GM23338 (cell line): ENCODE measurements around the gene ZFR2.

Source experiments
- CREB1 ChIP-seq: fragments of 250-450 bp; sonication (Bioruptor Pico); IDR thresholded peaks from 2 replicates; pipeline ENCODE4 v1.5.0; 2020; ENCODE audit warnings: low read depth, mild to moderate bottlenecking, moderate library complexity
- EZH2 ChIP-seq: fragments of 200-600 bp; sonication (generic); IDR thresholded peaks from one replicate; pipeline ENCODE4 v1.8.0; 2017; ENCODE audit warnings: antibody characterized with exemption, mild to moderate bottlenecking, low read depth; ENCODE audit not compliant: unreplicated experiment
- EZH2phosphoT487 ChIP-seq: fragments of 200-600 bp; sonication (generic); IDR thresholded peaks from one replicate; pipeline ENCODE4 v1.8.1; 2018; ENCODE audit warnings: antibody characterized with exemption; ENCODE audit not compliant: unreplicated experiment
- JUNB ChIP-seq: IDR thresholded peaks from one replicate; pipeline ENCODE4 v1.6.1; 2016; ENCODE audit warnings: antibody characterized with exemption; ENCODE audit not compliant: unreplicated experiment
- NANOG ChIP-seq: IDR thresholded peaks from 2 replicates; pipeline ENCODE4 v1.6.1; 2016; ENCODE audit warnings: antibody characterized with exemption, borderline replicate concordance
- POLR2AphosphoS5 ChIP-seq: IDR thresholded peaks from 2 replicates; pipeline ENCODE4 v1.6.1; 2016; ENCODE audit warnings: antibody characterized with exemption, low read depth
- TF ChIP-seq, protein P1 (sequence below), 2 experiments: fragments of 200-600 bp in 1 of 2; sonication (generic) in 1 of 2; conservative IDR thresholded peaks; 2 replicates each; pipeline versions ENCODE4 v1.5.1 to v1.6.1; 2016 to 2017; ENCODE audit warnings: antibody characterized with exemption in 2 of 2, low read depth in 2 of 2, mild to moderate bottlenecking in 2 of 2, moderate library complexity in 1 of 2
- TF ChIP-seq, protein P2 (sequence below): IDR thresholded peaks from one replicate; pipeline ENCODE4 v1.6.1; 2018; ENCODE audit warnings: antibody characterized with exemption; ENCODE audit not compliant: unreplicated experiment
- TF ChIP-seq, protein P3 (sequence below): IDR thresholded peaks from 2 replicates; pipeline ENCODE4 v1.6.1; 2016; ENCODE audit warnings: antibody characterized with exemption
- TF ChIP-seq, protein P4 (sequence below): fragments of 250-450 bp; sonication (Bioruptor Pico); IDR thresholded peaks from 2 replicates; pipeline ENCODE4 v1.5.0; 2020; ENCODE audit warnings: mild to moderate bottlenecking, moderate library complexity

DNA sequence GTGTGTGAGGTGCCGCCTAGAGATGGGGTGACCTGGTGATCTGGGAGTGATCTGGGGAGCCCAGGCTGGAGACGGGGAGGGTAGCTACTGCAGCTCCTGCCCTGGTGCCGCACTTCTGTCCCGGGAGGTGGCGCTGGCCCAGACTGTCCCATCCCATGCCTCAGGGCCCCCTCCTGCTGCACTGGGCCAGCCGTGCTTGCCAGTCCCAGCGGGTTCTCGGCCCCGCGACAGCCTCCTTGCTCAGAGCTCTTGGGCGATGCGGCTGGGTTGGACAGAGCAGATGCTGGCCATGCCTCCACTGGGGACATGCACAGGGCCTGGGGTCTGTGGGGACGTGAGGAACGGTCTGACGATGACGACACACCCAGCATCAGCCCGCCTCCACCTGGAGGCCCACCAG lies 99.3 kb downstream of the ZFR2 start:
- TF ChIP-seq, protein P1, sequence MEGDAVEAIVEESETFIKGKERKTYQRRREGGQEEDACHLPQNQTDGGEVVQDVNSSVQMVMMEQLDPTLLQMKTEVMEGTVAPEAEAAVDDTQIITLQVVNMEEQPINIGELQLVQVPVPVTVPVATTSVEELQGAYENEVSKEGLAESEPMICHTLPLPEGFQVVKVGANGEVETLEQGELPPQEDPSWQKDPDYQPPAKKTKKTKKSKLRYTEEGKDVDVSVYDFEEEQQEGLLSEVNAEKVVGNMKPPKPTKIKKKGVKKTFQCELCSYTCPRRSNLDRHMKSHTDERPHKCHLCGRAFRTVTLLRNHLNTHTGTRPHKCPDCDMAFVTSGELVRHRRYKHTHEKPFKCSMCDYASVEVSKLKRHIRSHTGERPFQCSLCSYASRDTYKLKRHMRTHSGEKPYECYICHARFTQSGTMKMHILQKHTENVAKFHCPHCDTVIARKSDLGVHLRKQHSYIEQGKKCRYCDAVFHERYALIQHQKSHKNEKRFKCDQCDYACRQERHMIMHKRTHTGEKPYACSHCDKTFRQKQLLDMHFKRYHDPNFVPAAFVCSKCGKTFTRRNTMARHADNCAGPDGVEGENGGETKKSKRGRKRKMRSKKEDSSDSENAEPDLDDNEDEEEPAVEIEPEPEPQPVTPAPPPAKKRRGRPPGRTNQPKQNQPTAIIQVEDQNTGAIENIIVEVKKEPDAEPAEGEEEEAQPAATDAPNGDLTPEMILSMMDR (conservative IDR thresholded peaks at IDR 0.05; ENCODE audit: low read depth in 2 of 2) = peak in 1 of 2 experiments; percentile 35; a peak in 1 of 4 replicates
- no peak for TF ChIP-seq POLR2AphosphoS5
- TF ChIP-seq, protein P2, sequence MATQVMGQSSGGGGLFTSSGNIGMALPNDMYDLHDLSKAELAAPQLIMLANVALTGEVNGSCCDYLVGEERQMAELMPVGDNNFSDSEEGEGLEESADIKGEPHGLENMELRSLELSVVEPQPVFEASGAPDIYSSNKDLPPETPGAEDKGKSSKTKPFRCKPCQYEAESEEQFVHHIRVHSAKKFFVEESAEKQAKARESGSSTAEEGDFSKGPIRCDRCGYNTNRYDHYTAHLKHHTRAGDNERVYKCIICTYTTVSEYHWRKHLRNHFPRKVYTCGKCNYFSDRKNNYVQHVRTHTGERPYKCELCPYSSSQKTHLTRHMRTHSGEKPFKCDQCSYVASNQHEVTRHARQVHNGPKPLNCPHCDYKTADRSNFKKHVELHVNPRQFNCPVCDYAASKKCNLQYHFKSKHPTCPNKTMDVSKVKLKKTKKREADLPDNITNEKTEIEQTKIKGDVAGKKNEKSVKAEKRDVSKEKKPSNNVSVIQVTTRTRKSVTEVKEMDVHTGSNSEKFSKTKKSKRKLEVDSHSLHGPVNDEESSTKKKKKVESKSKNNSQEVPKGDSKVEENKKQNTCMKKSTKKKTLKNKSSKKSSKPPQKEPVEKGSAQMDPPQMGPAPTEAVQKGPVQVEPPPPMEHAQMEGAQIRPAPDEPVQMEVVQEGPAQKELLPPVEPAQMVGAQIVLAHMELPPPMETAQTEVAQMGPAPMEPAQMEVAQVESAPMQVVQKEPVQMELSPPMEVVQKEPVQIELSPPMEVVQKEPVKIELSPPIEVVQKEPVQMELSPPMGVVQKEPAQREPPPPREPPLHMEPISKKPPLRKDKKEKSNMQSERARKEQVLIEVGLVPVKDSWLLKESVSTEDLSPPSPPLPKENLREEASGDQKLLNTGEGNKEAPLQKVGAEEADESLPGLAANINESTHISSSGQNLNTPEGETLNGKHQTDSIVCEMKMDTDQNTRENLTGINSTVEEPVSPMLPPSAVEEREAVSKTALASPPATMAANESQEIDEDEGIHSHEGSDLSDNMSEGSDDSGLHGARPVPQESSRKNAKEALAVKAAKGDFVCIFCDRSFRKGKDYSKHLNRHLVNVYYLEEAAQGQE = no peak
- no peak for TF ChIP-seq EZH2
- TF ChIP-seq, protein P3, sequence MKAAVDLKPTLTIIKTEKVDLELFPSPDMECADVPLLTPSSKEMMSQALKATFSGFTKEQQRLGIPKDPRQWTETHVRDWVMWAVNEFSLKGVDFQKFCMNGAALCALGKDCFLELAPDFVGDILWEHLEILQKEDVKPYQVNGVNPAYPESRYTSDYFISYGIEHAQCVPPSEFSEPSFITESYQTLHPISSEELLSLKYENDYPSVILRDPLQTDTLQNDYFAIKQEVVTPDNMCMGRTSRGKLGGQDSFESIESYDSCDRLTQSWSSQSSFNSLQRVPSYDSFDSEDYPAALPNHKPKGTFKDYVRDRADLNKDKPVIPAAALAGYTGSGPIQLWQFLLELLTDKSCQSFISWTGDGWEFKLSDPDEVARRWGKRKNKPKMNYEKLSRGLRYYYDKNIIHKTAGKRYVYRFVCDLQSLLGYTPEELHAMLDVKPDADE = no peak
- TF ChIP-seq EZH2phosphoT487 = no peak
- no peak for TF ChIP-seq CREB1 (CRISPR knock-in tag)
- TF ChIP-seq JUNB = no peak
- TF ChIP-seq, protein P4, sequence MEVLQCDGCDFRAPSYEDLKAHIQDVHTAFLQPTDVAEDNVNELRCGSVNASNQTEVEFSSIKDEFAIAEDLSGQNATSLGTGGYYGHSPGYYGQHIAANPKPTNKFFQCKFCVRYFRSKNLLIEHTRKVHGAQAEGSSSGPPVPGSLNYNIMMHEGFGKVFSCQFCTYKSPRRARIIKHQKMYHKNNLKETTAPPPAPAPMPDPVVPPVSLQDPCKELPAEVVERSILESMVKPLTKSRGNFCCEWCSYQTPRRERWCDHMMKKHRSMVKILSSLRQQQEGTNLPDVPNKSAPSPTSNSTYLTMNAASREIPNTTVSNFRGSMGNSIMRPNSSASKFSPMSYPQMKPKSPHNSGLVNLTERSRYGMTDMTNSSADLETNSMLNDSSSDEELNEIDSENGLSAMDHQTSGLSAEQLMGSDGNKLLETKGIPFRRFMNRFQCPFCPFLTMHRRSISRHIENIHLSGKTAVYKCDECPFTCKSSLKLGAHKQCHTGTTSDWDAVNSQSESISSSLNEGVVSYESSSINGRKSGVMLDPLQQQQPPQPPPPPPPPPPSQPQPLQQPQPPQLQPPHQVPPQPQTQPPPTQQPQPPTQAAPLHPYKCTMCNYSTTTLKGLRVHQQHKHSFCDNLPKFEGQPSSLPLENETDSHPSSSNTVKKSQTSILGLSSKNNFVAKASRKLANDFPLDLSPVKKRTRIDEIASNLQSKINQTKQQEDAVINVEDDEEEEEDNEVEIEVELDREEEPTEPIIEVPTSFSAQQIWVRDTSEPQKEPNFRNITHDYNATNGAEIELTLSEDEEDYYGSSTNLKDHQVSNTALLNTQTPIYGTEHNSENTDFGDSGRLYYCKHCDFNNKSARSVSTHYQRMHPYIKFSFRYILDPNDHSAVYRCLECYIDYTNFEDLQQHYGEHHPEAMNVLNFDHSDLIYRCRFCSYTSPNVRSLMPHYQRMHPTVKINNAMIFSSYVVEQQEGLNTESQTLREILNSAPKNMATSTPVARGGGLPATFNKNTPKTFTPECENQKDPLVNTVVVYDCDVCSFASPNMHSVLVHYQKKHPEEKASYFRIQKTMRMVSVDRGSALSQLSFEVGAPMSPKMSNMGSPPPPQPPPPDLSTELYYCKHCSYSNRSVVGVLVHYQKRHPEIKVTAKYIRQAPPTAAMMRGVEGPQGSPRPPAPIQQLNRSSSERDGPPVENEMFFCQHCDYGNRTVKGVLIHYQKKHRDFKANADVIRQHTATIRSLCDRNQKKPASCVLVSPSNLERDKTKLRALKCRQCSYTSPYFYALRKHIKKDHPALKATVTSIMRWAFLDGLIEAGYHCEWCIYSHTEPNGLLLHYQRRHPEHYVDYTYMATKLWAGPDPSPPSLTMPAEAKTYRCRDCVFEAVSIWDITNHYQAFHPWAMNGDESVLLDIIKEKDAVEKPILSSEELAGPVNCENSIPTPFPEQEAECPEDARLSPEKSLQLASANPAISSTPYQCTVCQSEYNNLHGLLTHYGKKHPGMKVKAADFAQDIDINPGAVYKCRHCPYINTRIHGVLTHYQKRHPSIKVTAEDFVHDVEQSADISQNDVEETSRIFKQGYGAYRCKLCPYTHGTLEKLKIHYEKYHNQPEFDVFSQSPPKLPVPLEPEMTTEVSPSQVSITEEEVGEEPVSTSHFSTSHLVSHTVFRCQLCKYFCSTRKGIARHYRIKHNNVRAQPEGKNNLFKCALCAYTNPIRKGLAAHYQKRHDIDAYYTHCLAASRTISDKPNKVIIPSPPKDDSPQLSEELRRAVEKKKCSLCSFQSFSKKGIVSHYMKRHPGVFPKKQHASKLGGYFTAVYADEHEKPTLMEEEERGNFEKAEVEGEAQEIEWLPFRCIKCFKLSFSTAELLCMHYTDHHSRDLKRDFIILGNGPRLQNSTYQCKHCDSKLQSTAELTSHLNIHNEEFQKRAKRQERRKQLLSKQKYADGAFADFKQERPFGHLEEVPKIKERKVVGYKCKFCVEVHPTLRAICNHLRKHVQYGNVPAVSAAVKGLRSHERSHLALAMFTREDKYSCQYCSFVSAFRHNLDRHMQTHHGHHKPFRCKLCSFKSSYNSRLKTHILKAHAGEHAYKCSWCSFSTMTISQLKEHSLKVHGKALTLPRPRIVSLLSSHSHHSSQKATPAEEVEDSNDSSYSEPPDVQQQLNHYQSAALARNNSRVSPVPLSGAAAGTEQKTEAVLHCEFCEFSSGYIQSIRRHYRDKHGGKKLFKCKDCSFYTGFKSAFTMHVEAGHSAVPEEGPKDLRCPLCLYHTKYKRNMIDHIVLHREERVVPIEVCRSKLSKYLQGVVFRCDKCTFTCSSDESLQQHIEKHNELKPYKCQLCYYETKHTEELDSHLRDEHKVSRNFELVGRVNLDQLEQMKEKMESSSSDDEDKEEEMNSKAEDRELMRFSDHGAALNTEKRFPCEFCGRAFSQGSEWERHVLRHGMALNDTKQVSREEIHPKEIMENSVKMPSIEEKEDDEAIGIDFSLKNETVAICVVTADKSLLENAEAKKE (CRISPR knock-in tag) = no peak
- no peak for TF ChIP-seq NANOG
